Activated naive CD4-positive, alpha-beta T cell treated with anti-CD3 and anti-CD28 coated beads, Interleukin-2, amount 10 ng/mL, durations not matched to agents 7 days and 5 days (primary cell): ENCODE measurements around the gene TNFRSF17.
"Not testable (repeated sequence)": the region's sequence is repeated elsewhere in the genome, so short reads cannot be mapped to it uniquely, and the experiment has no call there.

Experiments used
- CTCF ChIA-PET: fragments of 350-600 bp; sonication (Branson Sonifier 250); formaldehyde crosslinking; loops from one replicate; lab custom pipeline; 2021; ENCODE audit warnings: antibody characterized with exemption; lab: Charles Lee
- DNase-seq: peaks from one replicate; pipeline ENCODE4 v3.0.0-alpha.2; 2020
- H3K27ac Mint-ChIP-seq: one replicate; pipeline ENCODE4 v1.8.0; 2021; ENCODE audit warnings: mild to moderate bottlenecking, moderate library complexity, mixed read lengths
- H3K27me3 Mint-ChIP-seq: one replicate; pipeline ENCODE4 v1.8.0; 2021; ENCODE audit warnings: mild to moderate bottlenecking, mixed read lengths
- H3K36me3 Mint-ChIP-seq: one replicate; pipeline ENCODE4 v1.8.0; 2021; ENCODE audit warnings: mixed read lengths
- H3K4me1 Mint-ChIP-seq: one replicate; pipeline ENCODE4 v1.8.0; 2021; ENCODE audit warnings: mixed read lengths
- H3K4me3 Mint-ChIP-seq: one replicate; pipeline ENCODE4 v1.8.0; 2021; ENCODE audit warnings: mild to moderate bottlenecking, moderate library complexity, mixed read lengths
- H3K9me3 Mint-ChIP-seq: one replicate; pipeline ENCODE4 v1.8.0; 2021; ENCODE audit warnings: mixed read lengths

The TNFRSF17 gene

GRCh38 chr16:11957591-11958395 lies 7.2 kb upstream of the TNFRSF17 start:
- CTCF ChIA-PET, result interaction anchor here (1.1 kb wide), 1 partner anchor 109 kb away, joined by 3 read pairs; no protein-coding TSS in a partner anchor
- no peak overlapping the region for H3K27ac Mint-ChIP-seq
- H3K4me1 Mint-ChIP-seq, result no peaks in the 10 kb centered on the region
- no peak overlapping the region for H3K4me3 Mint-ChIP-seq
- peaks cover 7% of the 10 kb centered on the region for H3K27me3 Mint-ChIP-seq
- H3K9me3 Mint-ChIP-seq, result no peaks in the 10 kb centered on the region
- DNase-seq, result no peak
- no peaks in the 10 kb centered on the region for H3K36me3 Mint-ChIP-seq

GRCh38 chr16:11962457-11962856 lies 2.6 kb upstream of the TNFRSF17 start:
- H3K27me3 Mint-ChIP-seq, result peaks cover 11% of the 10 kb centered on the region
- H3K36me3 Mint-ChIP-seq, H3K4me1 Mint-ChIP-seq, H3K27ac Mint-ChIP-seq, H3K9me3 Mint-ChIP-seq, H3K4me3 Mint-ChIP-seq, DNase-seq, CTCF ChIA-PET: not testable (repeated sequence)

- DNase-seq, H3K4me3 Mint-ChIP-seq, CTCF ChIA-PET, H3K4me1 Mint-ChIP-seq, H3K36me3 Mint-ChIP-seq, H3K27ac Mint-ChIP-seq, H3K9me3 Mint-ChIP-seq: not testable (repeated sequence)
- H3K27me3 Mint-ChIP-seq, result peaks cover 11% of the 10 kb centered on the region
Measured at GRCh38 chr16:11962978-11963377, 2.0 kb upstream of the TNFRSF17 start.

- Mint-ChIP-seq H3K36me3 (no peaks in the 10 kb centered on the region), H3K27me3 (peaks cover 11% of the 10 kb centered on the region), H3K9me3 (no peaks in the 10 kb centered on the region), H3K27ac (no peak overlapping the region), H3K4me1 (no peaks in the 10 kb centered on the region), H3K4me3 (no peak overlapping the region)
- DNase-seq, result no peak
- CTCF ChIA-PET, result no interaction called here
Measured at GRCh38 chr16:11963706-11964105, 1.3 kb upstream of the TNFRSF17 start.

- Mint-ChIP-seq H3K4me1 (no peaks in the 10 kb centered on the region), H3K36me3 (no peaks in the 10 kb centered on the region), H3K27ac (no peak overlapping the region), H3K27me3 (peaks cover 3% of the 10 kb centered on the region), H3K9me3 (no peaks in the 10 kb centered on the region), H3K4me3 (no peak overlapping the region)
- DNase-seq, result no peak
- CTCF ChIA-PET, result no interaction called here
Measured at GRCh38 chr16:11966173-11966572, 1.2 kb downstream of the TNFRSF17 start.

GRCh38 chr16:11967195-11967911 lies 2.3 kb downstream of the TNFRSF17 start:
- no peaks in the 10 kb centered on the region for H3K9me3 Mint-ChIP-seq
- no peaks in the 10 kb centered on the region for H3K36me3 Mint-ChIP-seq
- CTCF ChIA-PET, result no interaction called here
- no peak overlapping the region for H3K27ac Mint-ChIP-seq
- DNase-seq, result no peak
- no peaks in the 10 kb centered on the region for H3K4me1 Mint-ChIP-seq
- H3K27me3 Mint-ChIP-seq, result peaks cover 3% of the 10 kb centered on the region
- no peak overlapping the region for H3K4me3 Mint-ChIP-seq

- H3K4me3 Mint-ChIP-seq, result no peak overlapping the region
Measured at GRCh38 chr16:11968577-11968976, 3.6 kb downstream of the TNFRSF17 start.

GRCh38 chr16:11970292-11970691 lies 5.3 kb downstream of the TNFRSF17 start:
- not testable (repeated sequence) for H3K4me1 Mint-ChIP-seq, H3K9me3 Mint-ChIP-seq, H3K36me3 Mint-ChIP-seq, H3K27ac Mint-ChIP-seq, H3K27me3 Mint-ChIP-seq, DNase-seq, H3K4me3 Mint-ChIP-seq
- CTCF ChIA-PET, result interaction anchor here (2.0 kb wide), 1 partner anchor 98 kb away, joined by 9 read pairs; no protein-coding TSS in a partner anchor

More at GRCh38 chr16:11968577-11968976, 3.6 kb downstream of the TNFRSF17 start:
- Mint-ChIP-seq H3K36me3 (no peaks in the 10 kb centered on the region), H3K27me3 (peaks cover 3% of the 10 kb centered on the region), H3K27ac (no peak overlapping the region), H3K9me3 (no peaks in the 10 kb centered on the region), H3K4me1 (no peaks in the 10 kb centered on the region)
- DNase-seq, result no peak
- CTCF ChIA-PET, result interaction anchor here (2.0 kb wide), 1 partner anchor 99 kb away, joined by 9 read pairs; no protein-coding TSS in a partner anchor

- peaks cover 20% of the 10 kb centered on the region for H3K4me1 Mint-ChIP-seq
- CTCF ChIA-PET, result interaction anchor here (0.8 to 1.7 kb wide), 2 partner anchors 95 to 96 kb away, joined by 6 to 10 read pairs; no protein-coding TSS in a partner anchor
- peaks cover 6% of the 10 kb centered on the region for H3K36me3 Mint-ChIP-seq
- DNase-seq, result no peak
- no peak overlapping the region for H3K4me3 Mint-ChIP-seq
- no peaks in the 10 kb centered on the region for H3K9me3 Mint-ChIP-seq
- no peaks in the 10 kb centered on the region for H3K27me3 Mint-ChIP-seq
- no peak overlapping the region for H3K27ac Mint-ChIP-seq
Measured at GRCh38 chr16:11972128-11972527, 7.1 kb downstream of the TNFRSF17 start.

GRCh38 chr16:11973070-11973469 lies 8.1 kb downstream of the TNFRSF17 start:
- CTCF ChIA-PET, result interaction anchor here (1.7 kb wide), 1 partner anchor 94 kb away, joined by 10 read pairs; no protein-coding TSS in a partner anchor
- H3K4me3 Mint-ChIP-seq, result no peak overlapping the region
- H3K27ac Mint-ChIP-seq, result no peak overlapping the region
- H3K36me3 Mint-ChIP-seq, result peaks cover 6% of the 10 kb centered on the region
- no peaks in the 10 kb centered on the region for H3K27me3 Mint-ChIP-seq
- H3K9me3 Mint-ChIP-seq, result no peaks in the 10 kb centered on the region
- H3K4me1 Mint-ChIP-seq, result peaks cover 30% of the 10 kb centered on the region
- no peak for DNase-seq

GRCh38 chr16:11976850-11977375 lies 11.9 kb downstream of the TNFRSF17 start:
- peaks cover 6% of the 10 kb centered on the region for H3K36me3 Mint-ChIP-seq
- peak overlapping the region; percentile 97 for H3K4me3 Mint-ChIP-seq
- CTCF ChIA-PET, result interaction anchor here (2.6 kb wide), 1 partner anchor 91 kb away, joined by 9 read pairs; no protein-coding TSS in a partner anchor
- H3K4me1 Mint-ChIP-seq, result peaks cover 39% of the 10 kb centered on the region
- H3K9me3 Mint-ChIP-seq, result no peaks in the 10 kb centered on the region
- H3K27me3 Mint-ChIP-seq, result no peaks in the 10 kb centered on the region
- DNase-seq, result no peak
- H3K27ac Mint-ChIP-seq, result peak overlapping the region; percentile 89

GRCh38 chr16:11977376-11978041 lies 12.5 kb downstream of the TNFRSF17 start:
- no peaks in the 10 kb centered on the region for H3K9me3 Mint-ChIP-seq
- peaks cover 6% of the 10 kb centered on the region for H3K36me3 Mint-ChIP-seq
- H3K27ac Mint-ChIP-seq, result no peak overlapping the region
- peak overlapping the region; percentile 97 for H3K4me3 Mint-ChIP-seq
- DNase-seq, result no peak
- H3K27me3 Mint-ChIP-seq, result no peaks in the 10 kb centered on the region
- H3K4me1 Mint-ChIP-seq, result peaks cover 39% of the 10 kb centered on the region
- CTCF ChIA-PET, result interaction anchor here (2.6 kb wide), 1 partner anchor 90 kb away, joined by 9 read pairs; no protein-coding TSS in a partner anchor

GRCh38 chr16:11978080-11978479 lies 13.1 kb downstream of the TNFRSF17 start:
- CTCF ChIA-PET, result interaction anchor here (2.6 kb wide), 1 partner anchor 90 kb away, joined by 9 read pairs; no protein-coding TSS in a partner anchor
- H3K36me3 Mint-ChIP-seq, result peaks cover 6% of the 10 kb centered on the region
- no peaks in the 10 kb centered on the region for H3K9me3 Mint-ChIP-seq
- no peak for DNase-seq
- no peak overlapping the region for H3K27ac Mint-ChIP-seq
- H3K4me1 Mint-ChIP-seq, result peaks cover 39% of the 10 kb centered on the region
- H3K27me3 Mint-ChIP-seq, result no peaks in the 10 kb centered on the region
- H3K4me3 Mint-ChIP-seq, result peak overlapping the region; percentile 97
